ENCODE measurements around the gene LARGE1.

LARGE1 gene

GRCh38 chr22:33352768-33353167 is 567.5 kb downstream of the LARGE1 start:
- Histone ChIP-seq H3K9me3 (ENCODE audit: insufficient read depth, low read length) (peaks cover 5% of the 10 kb centered on the region; the same call in 1 of the 2 replicates), H3K4me2 (ENCODE audit: low read depth, low read length, poor library complexity, severe bottlenecking) (no peak overlapping the region), H3K4me3 (ENCODE audit: insufficient read depth, low read length, poor library complexity, severe bottlenecking) (no peak overlapping the region), H3K79me2 (ENCODE audit: insufficient read depth, low read length) (no peaks in the 10 kb centered on the region), H3K27me3 (ENCODE audit: low read length) (no peaks in the 10 kb centered on the region), H3F3A (ENCODE audit: insufficient read depth) (no peaks in the 10 kb centered on the region), H2AFZ (ENCODE audit: low read depth, low read length, severe bottlenecking) (no peak overlapping the region), H4K20me1 (ENCODE audit: low read depth, low read length) (no peaks in the 10 kb centered on the region), H3K9me2 (replicated peaks; ENCODE audit: insufficient read depth, low read length) (no peaks in the 10 kb centered on the region), H3K9ac (ENCODE audit: low read length) (no peak overlapping the region), H3K36me3 (ENCODE audit: low read length) (no peaks in the 10 kb centered on the region), H3K27ac (ENCODE audit: low read depth, low read length) (no peak overlapping the region)
- TF ChIP-seq, protein P1, sequence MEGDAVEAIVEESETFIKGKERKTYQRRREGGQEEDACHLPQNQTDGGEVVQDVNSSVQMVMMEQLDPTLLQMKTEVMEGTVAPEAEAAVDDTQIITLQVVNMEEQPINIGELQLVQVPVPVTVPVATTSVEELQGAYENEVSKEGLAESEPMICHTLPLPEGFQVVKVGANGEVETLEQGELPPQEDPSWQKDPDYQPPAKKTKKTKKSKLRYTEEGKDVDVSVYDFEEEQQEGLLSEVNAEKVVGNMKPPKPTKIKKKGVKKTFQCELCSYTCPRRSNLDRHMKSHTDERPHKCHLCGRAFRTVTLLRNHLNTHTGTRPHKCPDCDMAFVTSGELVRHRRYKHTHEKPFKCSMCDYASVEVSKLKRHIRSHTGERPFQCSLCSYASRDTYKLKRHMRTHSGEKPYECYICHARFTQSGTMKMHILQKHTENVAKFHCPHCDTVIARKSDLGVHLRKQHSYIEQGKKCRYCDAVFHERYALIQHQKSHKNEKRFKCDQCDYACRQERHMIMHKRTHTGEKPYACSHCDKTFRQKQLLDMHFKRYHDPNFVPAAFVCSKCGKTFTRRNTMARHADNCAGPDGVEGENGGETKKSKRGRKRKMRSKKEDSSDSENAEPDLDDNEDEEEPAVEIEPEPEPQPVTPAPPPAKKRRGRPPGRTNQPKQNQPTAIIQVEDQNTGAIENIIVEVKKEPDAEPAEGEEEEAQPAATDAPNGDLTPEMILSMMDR (IDR thresholded peaks at IDR 0.05; ENCODE audit: insufficient read depth, low read length, poor library complexity, severe bottlenecking), result no peak
- TF ChIP-seq EZH2phosphoT487 (conservative IDR thresholded peaks at IDR 0.05; ENCODE audit: low read length), result no peak

DNA sequence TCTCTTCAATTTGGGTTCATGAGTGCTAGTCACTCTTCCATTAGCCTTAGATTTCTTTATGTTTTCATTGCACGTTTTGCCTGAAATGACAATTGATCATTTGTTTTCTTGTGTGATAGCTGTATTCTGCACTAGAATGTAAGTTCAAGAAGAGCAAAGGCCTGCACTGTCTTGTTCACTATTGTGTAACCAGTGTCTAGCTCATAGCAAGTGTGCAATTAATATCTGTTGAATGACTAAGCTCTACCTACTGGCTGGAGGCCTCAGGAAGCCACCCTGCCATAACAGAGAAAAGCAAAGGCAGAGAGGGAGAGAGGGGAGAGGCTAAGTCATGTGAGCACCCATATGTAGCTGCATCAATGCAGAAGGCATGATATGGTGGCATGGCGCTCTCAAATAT is 569.3 kb downstream of the LARGE1 start:
- Histone ChIP-seq H3K4me2 (ENCODE audit: low read depth, low read length, poor library complexity, severe bottlenecking) (no peak overlapping the region), H3K27me3 (ENCODE audit: low read length) (no peaks in the 10 kb centered on the region), H4K20me1 (ENCODE audit: low read depth, low read length) (no peaks in the 10 kb centered on the region), H3K27ac (ENCODE audit: low read depth, low read length) (no peak overlapping the region), H3K36me3 (ENCODE audit: low read length) (no peaks in the 10 kb centered on the region), H3F3A (ENCODE audit: insufficient read depth) (no peaks in the 10 kb centered on the region), H2AFZ (ENCODE audit: low read depth, low read length, severe bottlenecking) (no peak overlapping the region), H3K9ac (ENCODE audit: low read length) (no peak overlapping the region), H3K9me2 (replicated peaks; ENCODE audit: insufficient read depth, low read length) (no peaks in the 10 kb centered on the region), H3K4me3 (ENCODE audit: insufficient read depth, low read length, poor library complexity, severe bottlenecking) (no peak overlapping the region), H3K9me3 (ENCODE audit: insufficient read depth, low read length) (peaks cover 5% of the 10 kb centered on the region; the same call in 1 of the 2 replicates), H3K79me2 (ENCODE audit: insufficient read depth, low read length) (no peaks in the 10 kb centered on the region)
- no peak for TF ChIP-seq EZH2phosphoT487 (conservative IDR thresholded peaks at IDR 0.05; ENCODE audit: low read length)
- TF ChIP-seq, protein P1 (IDR thresholded peaks at IDR 0.05; ENCODE audit: insufficient read depth, low read length, poor library complexity, severe bottlenecking), result no peak

DNA sequence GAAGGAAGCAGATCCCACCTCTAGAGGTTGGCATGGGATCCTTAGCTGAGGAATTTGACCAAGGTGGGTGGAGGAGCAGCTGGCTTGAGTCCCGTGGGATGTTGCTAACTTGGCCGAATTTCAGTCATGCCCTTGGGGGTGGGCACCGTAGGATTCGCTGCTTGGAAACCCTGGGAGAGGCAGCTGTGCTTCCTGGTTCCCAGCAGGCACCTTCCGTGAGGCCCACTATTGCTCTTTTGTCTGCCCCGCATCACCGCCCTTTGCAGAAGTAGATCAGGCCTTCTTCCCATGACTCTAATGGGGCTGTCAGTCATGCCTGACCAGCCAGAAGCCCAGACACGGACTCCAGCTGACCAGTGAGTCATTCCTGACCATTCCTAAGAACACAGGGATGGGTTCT is 569.8 kb downstream of the LARGE1 start:
- H3K79me2 ChIP-seq (ENCODE audit: insufficient read depth, low read length), result no peaks in the 10 kb centered on the region
- H2AFZ ChIP-seq (ENCODE audit: low read depth, low read length, severe bottlenecking), result no peak overlapping the region
- TF ChIP-seq, protein P1 (IDR thresholded peaks at IDR 0.05; ENCODE audit: insufficient read depth, low read length, poor library complexity, severe bottlenecking), result no peak
- no peak for TF ChIP-seq EZH2phosphoT487 (conservative IDR thresholded peaks at IDR 0.05; ENCODE audit: low read length)
- H3K9me2 ChIP-seq (replicated peaks; ENCODE audit: insufficient read depth, low read length), result no peaks in the 10 kb centered on the region
- H3K9me3 ChIP-seq (ENCODE audit: insufficient read depth, low read length), result peaks cover 5% of the 10 kb centered on the region; the same call in 1 of the 2 replicates
- H3K36me3 ChIP-seq (ENCODE audit: low read length), result no peaks in the 10 kb centered on the region
- H3K4me3 ChIP-seq (ENCODE audit: insufficient read depth, low read length, poor library complexity, severe bottlenecking), result no peak overlapping the region
- H3K9ac ChIP-seq (ENCODE audit: low read length), result no peak overlapping the region
- no peaks in the 10 kb centered on the region for H4K20me1 ChIP-seq (ENCODE audit: low read depth, low read length)
- no peaks in the 10 kb centered on the region for H3F3A ChIP-seq (ENCODE audit: insufficient read depth)
- H3K27ac ChIP-seq (ENCODE audit: low read depth, low read length), result no peak overlapping the region
- H3K4me2 ChIP-seq (ENCODE audit: low read depth, low read length, poor library complexity, severe bottlenecking), result no peak overlapping the region
- no peaks in the 10 kb centered on the region for H3K27me3 ChIP-seq (ENCODE audit: low read length)

All from SU-DHL-6 (cell line).